SJSA1 (cell line): ENCODE results near the gene USP36. TPM values are rescaled to one million over a fixed set of nuclear protein-coding genes. Genes with fewer than 3 reads are reported as not detected.
"Not testable (repeated sequence)": the region's sequence is repeated elsewhere in the genome, so short reads cannot be mapped to it uniquely, and the experiment has no call there.

Source experiments
- DNase-seq, 2 experiments: peaks; one replicate each; pipeline ENCODE4 v3.0.0-alpha.2; 2015 to 2020; ENCODE audit warnings: low spot score in 2 of 2, low read depth in 1 of 2
- H3K27ac ChIP-seq: fragments of 250-450 bp; sonication (Bioruptor Pico); 2 replicates; pipeline ENCODE4 v1.5.1; 2020; ENCODE audit warnings: mild to moderate bottlenecking, moderate library complexity
- H3K27me3 ChIP-seq: fragments of 250-450 bp; sonication (Bioruptor Pico); replicated peaks from 2 replicates; pipeline ENCODE4 v1.5.1; 2020; ENCODE audit warnings: mild to moderate bottlenecking, moderate library complexity
- H3K36me3 ChIP-seq: fragments of 250-450 bp; sonication (Bioruptor Pico); 2 replicates; pipeline ENCODE4 v1.5.1; 2020; ENCODE audit warnings: mild to moderate bottlenecking
- H3K4me1 ChIP-seq: fragments of 250-450 bp; sonication (Bioruptor Pico); replicated peaks from 2 replicates; pipeline ENCODE4 v1.6.1; 2021; ENCODE audit warnings: mild to moderate bottlenecking
- H3K4me3 ChIP-seq: fragments of 250-450 bp; sonication (Bioruptor Pico); 2 replicates; pipeline ENCODE4 v1.5.1; 2020; ENCODE audit warnings: mild to moderate bottlenecking
- H3K9me3 ChIP-seq: fragments of 250-450 bp; sonication (Bioruptor Pico); replicated peaks from 2 replicates; pipeline ENCODE4 v1.5.1; 2020; ENCODE audit warnings: mild to moderate bottlenecking
- total RNA-seq: library from RNA; depleted of rRNA; stranded (reverse); fragments of >200 nt; shearing (Covaris generic); gene quantifications from 2 replicates; pipeline ENCODE4 v1.2.3, GENCODE V29; 2014

USP36 gene
- total RNA-seq, 1 experiment from 2014 or later = 22.9 TPM

DNA sequence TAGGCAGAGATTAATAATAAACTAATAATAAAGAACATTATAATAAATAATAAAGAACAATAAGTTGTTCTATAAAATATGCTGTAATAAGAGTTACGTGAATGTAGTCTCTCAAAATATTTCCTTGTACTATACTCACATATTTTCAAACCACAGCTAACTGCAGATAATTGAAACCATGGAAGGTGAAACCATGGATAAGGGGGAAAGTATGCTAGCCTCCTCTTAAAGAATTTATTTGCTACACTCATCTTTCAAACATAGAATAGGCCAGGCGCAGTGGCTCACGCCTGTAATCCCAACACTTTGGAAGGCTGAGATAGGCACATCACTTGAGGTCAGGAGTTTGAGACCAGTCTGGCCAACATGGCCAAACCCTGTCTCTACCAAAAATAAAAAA is 77.1 kb downstream of the USP36 start:
- Histone ChIP-seq H3K27me3 (no peaks in the 10 kb centered on the region), H3K4me1 (no peaks in the 10 kb centered on the region), H3K4me3 (no peak overlapping the region), H3K9me3 (no peaks in the 10 kb centered on the region), H3K36me3 (no peaks in the 10 kb centered on the region), H3K27ac (no peak overlapping the region)
- no peak for DNase-seq

DNA sequence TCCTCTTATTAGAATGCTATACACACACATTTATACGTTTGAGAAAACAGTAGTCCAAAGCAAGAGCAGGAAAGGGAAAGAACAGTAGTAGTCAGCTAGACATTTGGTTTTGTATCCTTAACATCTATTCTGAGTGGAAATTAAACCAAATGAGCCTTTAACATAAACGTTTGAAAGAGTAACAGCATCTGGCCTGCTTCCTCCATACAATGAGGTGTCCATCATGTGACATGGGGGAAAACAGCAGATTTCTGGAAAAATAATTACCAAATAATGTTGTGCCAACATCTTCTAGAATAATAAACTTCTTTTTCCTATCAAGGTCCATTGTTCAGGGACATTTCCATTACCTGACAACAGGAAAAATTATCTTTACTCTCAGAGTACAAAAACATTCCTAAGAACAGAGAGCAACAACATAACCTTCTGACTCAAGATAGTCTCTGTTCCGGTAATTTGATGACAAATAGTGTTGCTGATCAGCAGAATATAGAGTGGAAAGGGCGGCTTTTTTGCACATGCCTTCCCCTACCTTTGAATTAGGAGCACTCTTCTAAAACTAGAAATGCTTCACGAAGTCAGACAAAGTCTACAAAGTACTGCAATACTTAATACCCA is 78.7 kb downstream of the USP36 start:
- H3K36me3 ChIP-seq = no peaks in the 10 kb centered on the region
- no peak overlapping the region for H3K27ac ChIP-seq
- no peaks in the 10 kb centered on the region for H3K27me3 ChIP-seq
- no peaks in the 10 kb centered on the region for H3K9me3 ChIP-seq
- H3K4me1 ChIP-seq = no peaks in the 10 kb centered on the region
- H3K4me3 ChIP-seq = no peak overlapping the region
- DNase-seq = no peak

DNA sequence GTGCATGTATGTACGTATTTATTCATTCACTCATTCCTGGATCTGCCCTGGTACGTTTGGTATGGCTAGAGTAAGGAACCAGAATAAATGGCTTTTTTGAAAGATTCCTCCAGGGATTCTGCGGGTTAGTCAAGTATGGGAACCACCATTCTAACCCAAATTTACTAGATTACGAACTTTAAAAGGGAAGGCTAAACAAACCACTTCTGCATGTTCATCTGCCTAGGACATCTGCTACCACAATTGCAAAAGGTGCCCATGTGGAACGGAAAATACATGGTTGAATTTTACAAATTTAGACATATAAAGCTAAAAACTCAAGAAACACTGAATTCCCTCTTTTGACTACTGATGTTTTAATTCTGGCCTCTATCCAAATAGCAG is 80.7 kb downstream of the USP36 start:
- H3K4me1 ChIP-seq = no peaks in the 10 kb centered on the region
- no peaks in the 10 kb centered on the region for H3K27me3 ChIP-seq
- no peak overlapping the region for H3K27ac ChIP-seq
- H3K4me3 ChIP-seq = no peak overlapping the region
- no peaks in the 10 kb centered on the region for H3K36me3 ChIP-seq
- DNase-seq = no peak
- no peaks in the 10 kb centered on the region for H3K9me3 ChIP-seq

DNA sequence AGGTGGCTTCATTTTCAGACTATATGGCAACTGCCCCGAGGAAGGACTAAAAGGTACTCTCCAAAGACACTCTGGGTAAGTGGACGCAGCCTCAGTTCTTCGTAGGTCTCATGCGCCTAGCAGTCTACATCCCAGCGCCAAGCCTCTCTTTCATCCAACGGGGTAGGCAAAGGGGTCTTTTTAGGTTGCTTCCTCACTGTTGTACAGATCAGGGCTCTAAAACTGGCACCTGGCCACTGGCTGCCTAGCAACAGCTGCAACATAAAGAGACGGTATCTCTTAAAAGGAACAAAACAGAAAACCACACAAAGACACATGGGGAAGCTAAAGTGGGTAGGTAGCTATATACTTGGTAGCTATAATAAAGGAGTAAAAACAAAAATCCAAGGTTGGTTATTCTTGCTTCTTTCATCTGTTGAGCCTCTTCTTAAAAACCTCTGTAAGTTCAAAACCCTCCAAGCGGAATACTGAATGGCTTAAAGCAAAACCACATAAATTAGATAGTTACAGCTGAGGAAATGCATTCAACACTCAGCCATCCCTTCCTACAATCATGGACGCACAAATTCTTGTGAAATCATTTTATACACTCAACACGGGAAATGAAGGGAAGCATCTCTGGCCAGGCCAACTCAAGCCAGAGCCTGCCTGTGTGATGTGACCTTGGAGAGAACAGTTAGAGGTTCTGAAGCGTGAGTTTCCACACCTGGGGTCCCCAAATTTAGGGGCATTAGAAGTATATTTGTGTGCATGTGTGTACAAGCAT is 81.2 kb downstream of the USP36 start:
- no peak for DNase-seq
- Histone ChIP-seq H3K27ac (no peak overlapping the region), H3K27me3 (no peaks in the 10 kb centered on the region), H3K4me3 (no peak overlapping the region), H3K9me3 (no peaks in the 10 kb centered on the region), H3K4me1 (no peaks in the 10 kb centered on the region), H3K36me3 (no peaks in the 10 kb centered on the region)

DNA sequence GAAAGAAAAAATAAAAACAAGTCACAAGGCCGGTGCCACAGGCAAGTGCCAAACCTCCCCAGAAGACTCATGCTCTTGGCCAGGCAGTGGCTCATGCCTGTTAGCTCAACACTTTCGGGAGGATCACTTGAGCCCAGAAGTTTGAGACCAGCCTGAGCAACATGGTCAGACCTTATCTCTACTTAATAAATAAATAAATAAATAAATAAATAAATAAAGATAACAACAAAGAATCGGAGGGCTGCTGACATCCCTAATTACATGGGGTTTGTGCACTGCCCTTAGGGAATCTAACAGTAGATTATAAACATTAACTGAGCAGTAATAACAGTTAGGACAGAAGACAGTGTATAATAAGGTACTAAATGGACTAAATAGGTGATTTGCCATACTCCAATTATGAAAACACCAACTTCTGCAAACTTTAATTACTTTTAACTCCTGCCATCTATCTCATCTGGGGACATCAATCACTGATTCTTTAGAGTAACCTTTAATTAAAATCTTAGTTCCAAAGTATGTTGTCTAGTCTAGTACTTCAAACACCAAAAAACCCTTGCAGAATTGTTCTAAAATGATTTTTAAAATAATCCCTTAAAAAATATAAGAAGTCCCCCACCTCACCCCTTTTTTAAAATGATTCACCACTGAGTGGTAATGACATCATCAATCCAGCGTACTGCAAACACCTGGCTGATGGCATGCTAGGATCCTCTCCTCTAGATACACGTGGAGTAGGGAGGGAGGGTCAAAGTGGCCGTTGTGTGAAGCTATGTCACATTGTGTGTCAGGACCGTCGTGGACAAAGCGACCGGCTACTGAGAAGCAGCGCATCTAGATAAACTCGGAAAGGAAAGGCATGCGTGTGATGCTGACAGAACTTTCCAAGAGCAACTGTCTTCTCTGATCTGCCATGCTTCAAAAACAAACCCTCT is 87.0 kb downstream of the USP36 start:
- Histone ChIP-seq H3K36me3 (no peaks in the 10 kb centered on the region), H3K4me1 (peaks cover 4% of the 10 kb centered on the region), H3K9me3 (no peaks in the 10 kb centered on the region), H3K4me3 (no peak overlapping the region), H3K27ac (no peak overlapping the region), H3K27me3 (no peaks in the 10 kb centered on the region)
- no peak for DNase-seq

DNA sequence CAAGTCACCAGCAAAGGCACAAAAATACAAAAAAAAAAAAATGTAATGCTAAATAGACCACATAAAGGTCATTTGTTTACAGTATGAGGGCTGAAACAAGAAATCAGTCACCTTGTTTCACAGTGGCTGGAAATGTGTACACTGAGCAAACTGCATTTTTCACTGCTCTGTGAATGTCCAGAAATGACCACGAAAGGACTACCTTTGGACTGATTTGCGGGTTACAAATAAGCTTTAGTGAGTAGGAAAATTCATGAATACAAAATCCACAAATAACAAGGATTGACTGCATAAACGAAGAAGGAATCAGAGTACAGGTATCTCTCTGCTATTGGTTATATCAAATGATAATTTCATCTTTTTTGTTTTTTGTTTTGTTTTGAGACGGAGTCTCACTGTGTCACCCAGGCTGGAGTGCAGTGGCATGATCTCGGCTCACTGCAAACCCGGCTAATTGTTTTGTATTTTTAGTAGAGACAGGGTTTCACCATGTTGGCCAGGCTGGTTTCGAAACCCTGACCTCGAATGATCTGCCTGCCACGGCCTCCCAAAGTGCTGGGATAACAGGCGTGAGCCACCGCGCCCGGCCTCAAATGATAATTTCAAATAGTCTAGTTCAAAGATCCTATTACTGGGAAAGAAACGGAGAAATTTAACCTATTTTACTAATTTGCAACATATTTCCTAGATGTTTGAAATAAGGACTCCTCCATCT is 89.0 kb downstream of the USP36 start:
- H3K4me1 ChIP-seq = peaks cover 7% of the 10 kb centered on the region
- H3K9me3 ChIP-seq = no peaks in the 10 kb centered on the region
- no peaks in the 10 kb centered on the region for H3K27me3 ChIP-seq
- H3K27ac ChIP-seq = no peak overlapping the region
- no peak overlapping the region for H3K4me3 ChIP-seq
- DNase-seq = no peak
- H3K36me3 ChIP-seq = no peaks in the 10 kb centered on the region

DNA sequence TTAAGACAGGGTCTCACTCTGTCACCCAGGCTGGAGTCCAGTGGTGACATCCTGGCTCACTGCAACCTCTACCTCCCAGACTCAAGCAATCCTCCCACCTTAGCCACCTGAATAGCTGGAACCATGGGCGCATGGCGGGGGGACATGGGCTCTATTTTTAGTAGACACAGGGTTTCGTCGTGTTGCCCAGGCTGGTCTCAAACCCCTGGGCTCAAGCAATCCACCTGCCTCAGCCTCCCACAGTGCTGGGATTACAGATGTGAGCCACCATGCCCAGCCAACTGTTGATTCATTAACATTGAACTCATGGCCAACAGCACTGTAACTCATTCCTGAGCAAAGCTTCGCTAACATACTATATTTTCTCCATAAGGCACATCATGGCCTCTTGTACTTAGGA is 89.6 kb downstream of the USP36 start:
- not testable (repeated sequence) for H3K4me1 ChIP-seq, DNase-seq, H3K36me3 ChIP-seq, H3K27ac ChIP-seq, H3K9me3 ChIP-seq, H3K27me3 ChIP-seq, H3K4me3 ChIP-seq

GRCh38 chr17:78748730-78749317 is 91.8 kb downstream of the USP36 start:
- no peak overlapping the region for H3K4me3 ChIP-seq
- no peak for DNase-seq
- no peak overlapping the region for H3K27ac ChIP-seq
- H3K27me3 ChIP-seq = no peaks in the 10 kb centered on the region
- peaks cover 7% of the 10 kb centered on the region for H3K4me1 ChIP-seq
- H3K36me3 ChIP-seq = no peaks in the 10 kb centered on the region
- no peaks in the 10 kb centered on the region for H3K9me3 ChIP-seq

- H3K36me3 ChIP-seq = no peaks in the 10 kb centered on the region
- no peak overlapping the region for H3K4me3 ChIP-seq
- no peaks in the 10 kb centered on the region for H3K27me3 ChIP-seq
- no peaks in the 10 kb centered on the region for H3K9me3 ChIP-seq
- H3K4me1 ChIP-seq = peaks cover 7% of the 10 kb centered on the region
- H3K27ac ChIP-seq = no peak overlapping the region
- no peak for DNase-seq
These were observed 92.4 kb downstream of the USP36 start for GRCh38 chr17:78748048-78748729.

DNA sequence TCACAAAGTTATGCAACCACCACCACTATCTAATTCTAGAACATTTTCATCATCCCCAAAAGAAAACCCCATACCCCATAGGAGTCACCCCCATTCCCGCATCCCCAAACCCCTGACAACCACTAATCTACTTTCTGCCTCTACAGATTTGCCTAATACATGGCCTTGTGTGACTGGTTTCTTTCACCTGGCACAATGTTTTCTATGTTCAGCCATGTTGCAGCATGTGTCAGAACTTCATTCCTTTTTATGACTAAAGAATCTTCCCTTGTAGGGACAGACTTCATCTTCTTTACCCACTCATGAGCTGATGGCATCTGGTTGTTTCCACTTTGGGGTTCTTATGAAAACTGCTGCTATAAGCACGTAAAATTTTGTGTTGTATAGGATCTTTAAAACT is 93.1 kb downstream of the USP36 start:
- Histone ChIP-seq H3K4me1 (peaks cover 7% of the 10 kb centered on the region), H3K9me3 (no peaks in the 10 kb centered on the region), H3K27me3 (no peaks in the 10 kb centered on the region), H3K27ac (no peak overlapping the region), H3K4me3 (no peak overlapping the region), H3K36me3 (no peaks in the 10 kb centered on the region)
- no peak for DNase-seq

DNA sequence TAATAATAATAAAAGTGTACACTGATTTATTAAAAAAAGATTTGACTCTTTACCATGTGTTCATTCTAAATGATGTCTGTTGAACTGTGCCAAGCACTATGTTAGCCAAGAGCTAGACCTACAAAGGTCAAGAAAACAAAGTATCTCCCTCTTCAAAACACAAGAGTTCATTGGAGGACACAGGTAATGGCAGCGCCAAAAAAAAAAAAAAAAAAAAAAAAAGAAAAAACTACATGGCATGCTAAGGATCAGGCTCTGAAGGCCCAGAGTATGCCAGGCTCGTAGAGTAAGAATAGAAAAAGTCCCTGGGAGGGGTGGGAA is 93.7 kb downstream of the USP36 start:
- no peak overlapping the region for H3K4me3 ChIP-seq
- no peaks in the 10 kb centered on the region for H3K27me3 ChIP-seq
- DNase-seq = no peak
- H3K9me3 ChIP-seq = no peaks in the 10 kb centered on the region
- H3K27ac ChIP-seq = no peak overlapping the region
- no peaks in the 10 kb centered on the region for H3K36me3 ChIP-seq
- H3K4me1 ChIP-seq = peaks cover 7% of the 10 kb centered on the region

DNA sequence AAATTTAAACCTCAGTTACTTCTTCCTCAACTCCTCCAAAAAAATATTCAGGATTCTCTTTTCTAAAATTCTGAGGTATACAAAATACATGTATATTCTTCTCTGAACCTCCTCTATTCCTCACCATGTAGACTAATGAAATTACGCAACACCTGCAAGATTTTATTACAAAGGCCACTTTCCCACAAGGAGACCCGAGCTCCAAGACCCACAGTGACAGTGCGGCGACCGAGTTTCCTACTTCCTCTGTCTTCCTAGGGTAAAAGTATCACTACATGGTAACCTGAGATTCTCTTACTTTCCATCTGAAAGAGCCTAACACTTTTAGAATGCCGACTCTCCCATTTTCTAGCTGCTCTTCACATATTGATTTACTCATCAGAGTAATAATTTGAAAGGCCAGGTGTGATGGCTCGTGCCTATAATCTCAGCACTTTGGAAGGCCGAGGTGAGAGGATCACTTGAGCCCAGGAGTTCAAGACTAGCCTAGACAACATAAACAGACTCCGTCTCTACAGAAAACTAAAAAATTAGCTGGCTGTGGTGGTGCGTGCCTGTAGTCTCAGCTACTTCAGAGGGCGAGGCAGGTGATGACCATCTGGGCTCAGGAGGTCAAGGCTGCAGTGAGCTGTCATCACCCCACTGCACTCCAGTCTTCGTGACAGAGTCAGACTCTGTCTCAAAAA is 94.2 kb downstream of the USP36 start:
- Histone ChIP-seq H3K36me3 (no peaks in the 10 kb centered on the region), H3K9me3 (no peaks in the 10 kb centered on the region), H3K27ac (no peak overlapping the region), H3K27me3 (no peaks in the 10 kb centered on the region), H3K4me3 (no peak overlapping the region), H3K4me1 (peaks cover 7% of the 10 kb centered on the region)
- DNase-seq = no peak
